GM23338 (cell line): ENCODE data around the gene COL18A1. TPM values are rescaled to one million over a fixed set of nuclear protein-coding genes. Genes with fewer than 3 reads are reported as not detected.

Experiments
- ATAC-seq: fragments of 200-7000 bp; cut with Tn5 transposase; 3 replicates; pipeline ENCODE4 v1.9.1; 2020
- DNase-seq: peaks from one replicate; pipeline ENCODE4 v3.0.0-alpha.2; 2015; ENCODE audit warnings: low spot score
- H2AFZ ChIP-seq: fragments of 200-600 bp; sonication (generic); 2 replicates; pipeline ENCODE4 v1.8.0; 2016; ENCODE audit warnings: antibody characterized with exemption, mild to moderate bottlenecking, moderate library complexity
- H3F3A ChIP-seq: fragments of 200-600 bp; sonication (generic); replicated peaks from 2 replicates; pipeline ENCODE4 v1.8.0; 2017; ENCODE audit warnings: antibody characterized with exemption, mixed run types, low read depth
- H3K27ac ChIP-seq: fragments of 200-600 bp; sonication (generic); 2 replicates; pipeline ENCODE4 v1.6.1; 2016; ENCODE audit warnings: low read depth
- H3K27me3 ChIP-seq: fragments of 200-600 bp; sonication (generic); 2 replicates; pipeline ENCODE4 v1.8.0; 2016; ENCODE audit warnings: mild to moderate bottlenecking, mixed run types, moderate library complexity; ENCODE audit not compliant: insufficient read depth
- H3K36me3 ChIP-seq: fragments of 200-600 bp; sonication (generic); 2 replicates; pipeline ENCODE4 v1.8.0; 2016; ENCODE audit warnings: mild to moderate bottlenecking; ENCODE audit not compliant: insufficient read depth
- H3K4me1 ChIP-seq: fragments of 200-600 bp; sonication (generic); 2 replicates; pipeline ENCODE4 v1.8.0; 2016; ENCODE audit warnings: mild to moderate bottlenecking, moderate library complexity; ENCODE audit not compliant: insufficient read depth
- H3K4me2 ChIP-seq: fragments of 200-600 bp; sonication (generic); 2 replicates; pipeline ENCODE4 v1.7.1; 2017; ENCODE audit warnings: mixed run types
- H3K4me3 ChIP-seq: fragments of 200-600 bp; sonication (generic); 2 replicates; pipeline ENCODE4 v1.6.1; 2016; ENCODE audit warnings: mixed run types
- H3K79me2 ChIP-seq: fragments of 200-600 bp; sonication (generic); replicated peaks from 2 replicates; pipeline ENCODE4 v1.8.0; 2017; ENCODE audit warnings: mild to moderate bottlenecking; ENCODE audit not compliant: insufficient read depth
- H3K9me2 ChIP-seq: fragments of 200-600 bp; sonication (generic); 2 replicates; pipeline ENCODE4 v1.8.0; 2017; ENCODE audit not compliant: insufficient read depth
- H4K20me1 ChIP-seq: fragments of 200-600 bp; sonication (generic); replicated peaks from 2 replicates; pipeline ENCODE4 v1.8.0; 2017; ENCODE audit warnings: mild to moderate bottlenecking; ENCODE audit not compliant: insufficient read depth
- H3K27ac Mint-ChIP-seq: 2 replicates; pipeline ENCODE4 v1.8.0; 2020; ENCODE audit warnings: inconsistent platforms, mild to moderate bottlenecking, moderate library complexity, mixed read lengths
- H3K27me3 Mint-ChIP-seq: 3 replicates; pipeline ENCODE4 v1.8.0; 2022; ENCODE audit warnings: low read depth, mild to moderate bottlenecking, moderate library complexity, mixed read lengths, inconsistent platforms; ENCODE audit not compliant: insufficient read depth, poor library complexity
- H3K36me3 Mint-ChIP-seq: 3 replicates; pipeline ENCODE4 v1.8.0; 2021; ENCODE audit warnings: low read depth, mild to moderate bottlenecking, inconsistent platforms, moderate library complexity, mixed read lengths
- H3K4me1 Mint-ChIP-seq: 3 replicates; pipeline ENCODE4 v1.8.0; 2020; ENCODE audit warnings: mild to moderate bottlenecking, inconsistent platforms, mixed read lengths
- H3K4me3 Mint-ChIP-seq: 3 replicates; pipeline ENCODE4 v1.8.0; 2021; ENCODE audit warnings: moderate library complexity, mild to moderate bottlenecking, inconsistent platforms, mixed read lengths
- H3K9me3 Mint-ChIP-seq: 3 replicates; pipeline ENCODE4 v1.8.0; 2020; ENCODE audit warnings: moderate library complexity, mild to moderate bottlenecking, inconsistent platforms, mixed read lengths
- CREB1 ChIP-seq: fragments of 250-450 bp; sonication (Bioruptor Pico); IDR thresholded peaks from 2 replicates; pipeline ENCODE4 v1.5.0; 2020; ENCODE audit warnings: low read depth, mild to moderate bottlenecking, moderate library complexity
- EZH2phosphoT487 ChIP-seq: fragments of 200-600 bp; sonication (generic); IDR thresholded peaks from one replicate; pipeline ENCODE4 v1.8.1; 2018; ENCODE audit warnings: antibody characterized with exemption; ENCODE audit not compliant: unreplicated experiment
- JUNB ChIP-seq: IDR thresholded peaks from one replicate; pipeline ENCODE4 v1.6.1; 2016; ENCODE audit warnings: antibody characterized with exemption; ENCODE audit not compliant: unreplicated experiment
- NANOG ChIP-seq: IDR thresholded peaks from 2 replicates; pipeline ENCODE4 v1.6.1; 2016; ENCODE audit warnings: antibody characterized with exemption, borderline replicate concordance
- ZNF114 ChIP-seq: fragments of 250-450 bp; sonication (Bioruptor Pico); IDR thresholded peaks from 2 replicates; pipeline ENCODE4 v1.5.0; 2020; ENCODE audit warnings: mild to moderate bottlenecking, moderate library complexity
- polyA plus RNA-seq: library from polyadenylated mRNA; unstranded; fragments of >200 nt; fragmentation: Nextera tagmentation; extraction: Ambion mirVana; gene quantifications from 2 replicates; pipeline ENCODE4 v1.2.1, GENCODE V29; 2016
- total RNA-seq: library from RNA; depleted of rRNA; stranded (reverse); fragments of >200 nt; shearing (Covaris generic); gene quantifications from 2 replicates; pipeline ENCODE4 v1.2.3, GENCODE V29; 2014
- TF ChIP-seq, protein P1 (sequence below): IDR thresholded peaks from 2 replicates; pipeline ENCODE4 v1.6.1; 2016; ENCODE audit warnings: antibody characterized with exemption
- TF ChIP-seq, protein P2 (sequence below): fragments of 250-450 bp; sonication (Bioruptor Pico); IDR thresholded peaks from 2 replicates; pipeline ENCODE4 v1.5.0; 2020; ENCODE audit warnings: mild to moderate bottlenecking, moderate library complexity

Gene COL18A1
- total and polyA plus RNA-seq, 2 experiments from 2014 or later, result 38.4 to 430 TPM

DNA sequence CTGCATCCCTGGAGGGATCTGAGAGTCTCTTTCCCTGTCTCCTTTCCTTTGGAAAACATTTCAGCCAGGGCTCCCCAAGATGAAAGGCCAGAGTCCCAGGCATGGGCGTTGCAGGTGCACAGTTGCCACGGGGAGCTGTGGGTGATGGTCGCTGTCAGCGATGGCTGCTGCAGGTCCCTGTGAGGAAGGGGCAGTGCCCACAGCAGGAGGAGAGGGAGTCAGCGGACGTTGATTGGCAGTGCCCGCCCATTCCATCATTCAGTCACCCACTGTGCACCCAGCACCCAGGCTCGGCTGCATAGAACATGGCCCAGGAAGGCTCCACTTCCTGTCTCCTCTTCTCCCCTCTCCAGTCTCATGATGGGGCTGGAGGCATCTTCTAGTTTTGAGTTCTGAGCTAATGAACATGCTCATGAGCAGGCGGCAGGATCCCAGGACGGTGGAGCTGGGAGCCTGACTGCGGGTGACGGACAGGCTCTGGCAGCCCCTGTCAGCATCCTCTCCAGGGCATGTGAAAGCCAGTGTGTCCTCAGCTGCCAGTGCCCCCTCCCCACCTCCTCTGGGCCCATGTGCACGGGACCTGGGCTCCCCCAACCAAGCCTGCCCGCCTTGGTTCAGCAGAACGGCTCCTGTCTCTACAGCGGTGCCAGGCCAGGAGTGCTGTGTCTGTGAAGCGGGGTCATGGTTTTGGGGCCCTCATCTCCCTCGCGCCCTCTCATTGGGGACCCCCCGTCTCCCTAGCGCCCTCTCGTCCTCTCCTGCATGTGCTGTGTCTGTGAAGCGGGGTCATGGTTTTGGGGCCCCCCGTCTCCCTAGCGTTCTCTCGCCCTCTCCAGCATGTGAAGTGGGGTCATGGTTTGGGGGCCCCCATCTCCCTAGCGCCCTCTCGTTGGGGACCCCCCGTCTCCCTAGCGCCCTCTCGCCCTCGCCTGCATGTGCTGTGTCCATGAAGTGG, 24.5 kb downstream of the COL18A1 start:
- Histone ChIP-seq H3F3A (no peaks in the 10 kb centered on the region), H3K27me3 (no peaks in the 10 kb centered on the region), H3K9me2 (no peaks in the 10 kb centered on the region), H3K4me3 (no peak overlapping the region), H3K27ac (0 out of 2 replicates have a peak overlapping the region, but pooled peaks have one; percentile 91), H4K20me1 (peaks cover 26% of the 10 kb centered on the region), H3K36me3 (no peaks in the 10 kb centered on the region), H3K79me2 (peaks cover 96% of the 10 kb centered on the region), H3K4me1 (peaks cover 22% of the 10 kb centered on the region), H3K4me2 (no peak overlapping the region; the same call in 1 of the 2 replicates), H2AFZ (no peak overlapping the region)
- ATAC-seq, result no peak
- TF ChIP-seq, protein P1, sequence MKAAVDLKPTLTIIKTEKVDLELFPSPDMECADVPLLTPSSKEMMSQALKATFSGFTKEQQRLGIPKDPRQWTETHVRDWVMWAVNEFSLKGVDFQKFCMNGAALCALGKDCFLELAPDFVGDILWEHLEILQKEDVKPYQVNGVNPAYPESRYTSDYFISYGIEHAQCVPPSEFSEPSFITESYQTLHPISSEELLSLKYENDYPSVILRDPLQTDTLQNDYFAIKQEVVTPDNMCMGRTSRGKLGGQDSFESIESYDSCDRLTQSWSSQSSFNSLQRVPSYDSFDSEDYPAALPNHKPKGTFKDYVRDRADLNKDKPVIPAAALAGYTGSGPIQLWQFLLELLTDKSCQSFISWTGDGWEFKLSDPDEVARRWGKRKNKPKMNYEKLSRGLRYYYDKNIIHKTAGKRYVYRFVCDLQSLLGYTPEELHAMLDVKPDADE, result no peak
- TF ChIP-seq, protein P2, sequence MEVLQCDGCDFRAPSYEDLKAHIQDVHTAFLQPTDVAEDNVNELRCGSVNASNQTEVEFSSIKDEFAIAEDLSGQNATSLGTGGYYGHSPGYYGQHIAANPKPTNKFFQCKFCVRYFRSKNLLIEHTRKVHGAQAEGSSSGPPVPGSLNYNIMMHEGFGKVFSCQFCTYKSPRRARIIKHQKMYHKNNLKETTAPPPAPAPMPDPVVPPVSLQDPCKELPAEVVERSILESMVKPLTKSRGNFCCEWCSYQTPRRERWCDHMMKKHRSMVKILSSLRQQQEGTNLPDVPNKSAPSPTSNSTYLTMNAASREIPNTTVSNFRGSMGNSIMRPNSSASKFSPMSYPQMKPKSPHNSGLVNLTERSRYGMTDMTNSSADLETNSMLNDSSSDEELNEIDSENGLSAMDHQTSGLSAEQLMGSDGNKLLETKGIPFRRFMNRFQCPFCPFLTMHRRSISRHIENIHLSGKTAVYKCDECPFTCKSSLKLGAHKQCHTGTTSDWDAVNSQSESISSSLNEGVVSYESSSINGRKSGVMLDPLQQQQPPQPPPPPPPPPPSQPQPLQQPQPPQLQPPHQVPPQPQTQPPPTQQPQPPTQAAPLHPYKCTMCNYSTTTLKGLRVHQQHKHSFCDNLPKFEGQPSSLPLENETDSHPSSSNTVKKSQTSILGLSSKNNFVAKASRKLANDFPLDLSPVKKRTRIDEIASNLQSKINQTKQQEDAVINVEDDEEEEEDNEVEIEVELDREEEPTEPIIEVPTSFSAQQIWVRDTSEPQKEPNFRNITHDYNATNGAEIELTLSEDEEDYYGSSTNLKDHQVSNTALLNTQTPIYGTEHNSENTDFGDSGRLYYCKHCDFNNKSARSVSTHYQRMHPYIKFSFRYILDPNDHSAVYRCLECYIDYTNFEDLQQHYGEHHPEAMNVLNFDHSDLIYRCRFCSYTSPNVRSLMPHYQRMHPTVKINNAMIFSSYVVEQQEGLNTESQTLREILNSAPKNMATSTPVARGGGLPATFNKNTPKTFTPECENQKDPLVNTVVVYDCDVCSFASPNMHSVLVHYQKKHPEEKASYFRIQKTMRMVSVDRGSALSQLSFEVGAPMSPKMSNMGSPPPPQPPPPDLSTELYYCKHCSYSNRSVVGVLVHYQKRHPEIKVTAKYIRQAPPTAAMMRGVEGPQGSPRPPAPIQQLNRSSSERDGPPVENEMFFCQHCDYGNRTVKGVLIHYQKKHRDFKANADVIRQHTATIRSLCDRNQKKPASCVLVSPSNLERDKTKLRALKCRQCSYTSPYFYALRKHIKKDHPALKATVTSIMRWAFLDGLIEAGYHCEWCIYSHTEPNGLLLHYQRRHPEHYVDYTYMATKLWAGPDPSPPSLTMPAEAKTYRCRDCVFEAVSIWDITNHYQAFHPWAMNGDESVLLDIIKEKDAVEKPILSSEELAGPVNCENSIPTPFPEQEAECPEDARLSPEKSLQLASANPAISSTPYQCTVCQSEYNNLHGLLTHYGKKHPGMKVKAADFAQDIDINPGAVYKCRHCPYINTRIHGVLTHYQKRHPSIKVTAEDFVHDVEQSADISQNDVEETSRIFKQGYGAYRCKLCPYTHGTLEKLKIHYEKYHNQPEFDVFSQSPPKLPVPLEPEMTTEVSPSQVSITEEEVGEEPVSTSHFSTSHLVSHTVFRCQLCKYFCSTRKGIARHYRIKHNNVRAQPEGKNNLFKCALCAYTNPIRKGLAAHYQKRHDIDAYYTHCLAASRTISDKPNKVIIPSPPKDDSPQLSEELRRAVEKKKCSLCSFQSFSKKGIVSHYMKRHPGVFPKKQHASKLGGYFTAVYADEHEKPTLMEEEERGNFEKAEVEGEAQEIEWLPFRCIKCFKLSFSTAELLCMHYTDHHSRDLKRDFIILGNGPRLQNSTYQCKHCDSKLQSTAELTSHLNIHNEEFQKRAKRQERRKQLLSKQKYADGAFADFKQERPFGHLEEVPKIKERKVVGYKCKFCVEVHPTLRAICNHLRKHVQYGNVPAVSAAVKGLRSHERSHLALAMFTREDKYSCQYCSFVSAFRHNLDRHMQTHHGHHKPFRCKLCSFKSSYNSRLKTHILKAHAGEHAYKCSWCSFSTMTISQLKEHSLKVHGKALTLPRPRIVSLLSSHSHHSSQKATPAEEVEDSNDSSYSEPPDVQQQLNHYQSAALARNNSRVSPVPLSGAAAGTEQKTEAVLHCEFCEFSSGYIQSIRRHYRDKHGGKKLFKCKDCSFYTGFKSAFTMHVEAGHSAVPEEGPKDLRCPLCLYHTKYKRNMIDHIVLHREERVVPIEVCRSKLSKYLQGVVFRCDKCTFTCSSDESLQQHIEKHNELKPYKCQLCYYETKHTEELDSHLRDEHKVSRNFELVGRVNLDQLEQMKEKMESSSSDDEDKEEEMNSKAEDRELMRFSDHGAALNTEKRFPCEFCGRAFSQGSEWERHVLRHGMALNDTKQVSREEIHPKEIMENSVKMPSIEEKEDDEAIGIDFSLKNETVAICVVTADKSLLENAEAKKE, result no peak
- TF ChIP-seq NANOG (no peak), EZH2phosphoT487 (no peak), ZNF114 (no peak), CREB1 (CRISPR knock-in tag) (no peak), JUNB (no peak)
- H3K9me3 Mint-ChIP-seq, result no peaks in the 10 kb centered on the region
- peaks cover 64% of the 10 kb centered on the region for H3K4me1 Mint-ChIP-seq
- peak overlapping the region; percentile 25; the same call in 1 of the 3 replicates for H3K4me3 Mint-ChIP-seq
- peaks cover 21% of the 10 kb centered on the region for H3K27me3 Mint-ChIP-seq
- peak overlapping the region; percentile 94 for H3K27ac Mint-ChIP-seq
- DNase-seq, result no peak
- H3K36me3 Mint-ChIP-seq, result peaks cover 15% of the 10 kb centered on the region; the same call in 2 of the 3 replicates
